Measurements from ENCODE around the gene GREB1.
"Not testable (repeated sequence)": the region's sequence is repeated elsewhere in the genome, so short reads cannot be mapped to it uniquely, and the experiment has no call there.

Gene GREB1

GRCh38 chr2:11642972-11643371, 109.1 kb downstream of the GREB1 start:
- DNase-seq, result no peak
- in situ Hi-C loops (cut with HindIII; ENCODE audit: low pct_ligation_motif_present, low pct_unique_long_range_greater_than_20kb, low sequenced_read_pairs), result no loop called here

GRCh38 chr2:11644293-11644692, 110.4 kb downstream of the GREB1 start:
- DNase-seq, result no peak
- in situ Hi-C loops (cut with HindIII; ENCODE audit: low pct_ligation_motif_present, low pct_unique_long_range_greater_than_20kb, low sequenced_read_pairs), result no loop called here

- in situ Hi-C loops (cut with HindIII; ENCODE audit: low pct_ligation_motif_present, low pct_unique_long_range_greater_than_20kb, low sequenced_read_pairs), result no loop called here
- DNase-seq, result no peak
Observed at GRCh38 chr2:11646530-11646929, 112.7 kb downstream of the GREB1 start.

GRCh38 chr2:11647834-11648600, 114.2 kb downstream of the GREB1 start:
- peak; percentile 10 for DNase-seq
- in situ Hi-C loops (cut with HindIII; ENCODE audit: low pct_ligation_motif_present, low pct_unique_long_range_greater_than_20kb, low sequenced_read_pairs), result no loop called here

GRCh38 chr2:11649093-11649492, 115.2 kb downstream of the GREB1 start:
- in situ Hi-C loops (cut with HindIII; ENCODE audit: low pct_ligation_motif_present, low pct_unique_long_range_greater_than_20kb, low sequenced_read_pairs), result no loop called here
- DNase-seq, result no peak

GRCh38 chr2:11651856-11652548, 118.2 kb downstream of the GREB1 start:
- in situ Hi-C loops (cut with HindIII; ENCODE audit: low pct_ligation_motif_present, low pct_unique_long_range_greater_than_20kb, low sequenced_read_pairs), result no loop called here
- DNase-seq, result no peak

- DNase-seq, result no peak
- in situ Hi-C loops (cut with HindIII; ENCODE audit: low pct_ligation_motif_present, low pct_unique_long_range_greater_than_20kb, low sequenced_read_pairs), result no loop called here
Observed at GRCh38 chr2:11652553-11652952, 118.7 kb downstream of the GREB1 start.

- in situ Hi-C loops (cut with HindIII; ENCODE audit: low pct_ligation_motif_present, low pct_unique_long_range_greater_than_20kb, low sequenced_read_pairs), result no loop called here
- no peak for DNase-seq
Observed at GRCh38 chr2:11655495-11655894, 121.7 kb downstream of the GREB1 start.

GRCh38 chr2:11656252-11656651, 122.4 kb downstream of the GREB1 start:
- no peak for DNase-seq
- in situ Hi-C loops (cut with HindIII; ENCODE audit: low pct_ligation_motif_present, low pct_unique_long_range_greater_than_20kb, low sequenced_read_pairs), result no loop called here

GRCh38 chr2:11656671-11657101, 122.8 kb downstream of the GREB1 start:
- DNase-seq, result no peak
- in situ Hi-C loops (cut with HindIII; ENCODE audit: low pct_ligation_motif_present, low pct_unique_long_range_greater_than_20kb, low sequenced_read_pairs), result no loop called here

GRCh38 chr2:11657195-11657594, 123.3 kb downstream of the GREB1 start:
- no peak for DNase-seq
- in situ Hi-C loops (cut with HindIII; ENCODE audit: low pct_ligation_motif_present, low pct_unique_long_range_greater_than_20kb, low sequenced_read_pairs), result no loop called here

GRCh38 chr2:11657646-11658045, 123.8 kb downstream of the GREB1 start:
- DNase-seq, result no peak
- in situ Hi-C loops (cut with HindIII; ENCODE audit: low pct_ligation_motif_present, low pct_unique_long_range_greater_than_20kb, low sequenced_read_pairs), result no loop called here

- in situ Hi-C loops (cut with HindIII; ENCODE audit: low pct_ligation_motif_present, low pct_unique_long_range_greater_than_20kb, low sequenced_read_pairs), result no loop called here
Observed at GRCh38 chr2:11658208-11659114, 124.6 kb downstream of the GREB1 start.

GRCh38 chr2:11659115-11659475, 125.2 kb downstream of the GREB1 start:
- in situ Hi-C loops (cut with HindIII; ENCODE audit: low pct_ligation_motif_present, low pct_unique_long_range_greater_than_20kb, low sequenced_read_pairs), result no loop called here
- no peak for DNase-seq

More at GRCh38 chr2:11658208-11659114, 124.6 kb downstream of the GREB1 start:
- DNase-seq, result no peak

GRCh38 chr2:11659851-11660250, 126.0 kb downstream of the GREB1 start:
- in situ Hi-C loops (cut with HindIII; ENCODE audit: low pct_ligation_motif_present, low pct_unique_long_range_greater_than_20kb, low sequenced_read_pairs), result no loop called here
- DNase-seq, result no peak

GRCh38 chr2:11660396-11660795, 126.6 kb downstream of the GREB1 start:
- in situ Hi-C loops (cut with HindIII; ENCODE audit: low pct_ligation_motif_present, low pct_unique_long_range_greater_than_20kb, low sequenced_read_pairs); DNase-seq: not testable (repeated sequence)

- in situ Hi-C loops (cut with HindIII; ENCODE audit: low pct_ligation_motif_present, low pct_unique_long_range_greater_than_20kb, low sequenced_read_pairs), result no loop called here
- DNase-seq, result no peak
Observed at GRCh38 chr2:11661891-11662435, 128.1 kb downstream of the GREB1 start.

- in situ Hi-C loops (cut with HindIII; ENCODE audit: low pct_ligation_motif_present, low pct_unique_long_range_greater_than_20kb, low sequenced_read_pairs), result no loop called here
- no peak for DNase-seq
Observed at GRCh38 chr2:11662882-11663281, 129.0 kb downstream of the GREB1 start.

GRCh38 chr2:11663427-11663826, 129.6 kb downstream of the GREB1 start:
- no peak for DNase-seq
- in situ Hi-C loops (cut with HindIII; ENCODE audit: low pct_ligation_motif_present, low pct_unique_long_range_greater_than_20kb, low sequenced_read_pairs), result no loop called here
